Activated CD4-positive, alpha-beta memory T cell treated with anti-CD3 and anti-CD28 coated beads for 36 hours (primary cell): Measurements from ENCODE around the gene CENPF. TPM values are rescaled to one million over a fixed set of nuclear protein-coding genes. Genes with fewer than 3 reads are reported as not detected.

Experiments used
- CTCF ChIA-PET: fragments of 350-600 bp; sonication (Branson Sonifier 250); formaldehyde crosslinking; loops from one replicate; lab custom pipeline; 2021; ENCODE audit warnings: antibody characterized with exemption, inconsistent platforms; lab: Charles Lee
- POLR2A ChIA-PET: fragments of 350-600 bp; sonication (Branson Sonifier 250); formaldehyde crosslinking; loops from one replicate; lab custom pipeline; 2021; ENCODE audit warnings: antibody characterized with exemption; lab: Charles Lee
- DNase-seq: peaks from one replicate; pipeline ENCODE4 v3.0.0-alpha.2; 2020
- H3K27ac Mint-ChIP-seq: one replicate; pipeline ENCODE4 v1.8.0; 2021; ENCODE audit warnings: mixed read lengths
- H3K27me3 Mint-ChIP-seq: one replicate; pipeline ENCODE4 v1.8.0; 2021; ENCODE audit warnings: mixed read lengths
- H3K36me3 Mint-ChIP-seq: one replicate; pipeline ENCODE4 v1.8.0; 2021; ENCODE audit warnings: mixed read lengths
- H3K4me1 Mint-ChIP-seq: one replicate; pipeline ENCODE4 v1.8.0; 2021; ENCODE audit warnings: low read depth, mixed read lengths
- H3K4me3 Mint-ChIP-seq: one replicate; pipeline ENCODE4 v1.8.0; 2021; ENCODE audit warnings: mild to moderate bottlenecking, mixed read lengths
- H3K9me3 Mint-ChIP-seq: one replicate; pipeline ENCODE4 v1.8.0; 2021; ENCODE audit warnings: mixed read lengths
- intact Hi-C: fragments of 100-400 bp; cut with micrococcal nuclease; formaldehyde crosslinking; loops from one replicate; pipeline ENCODE4 v1.15.1; 2023
- total RNA-seq, 2 experiments: library from RNA; stranded (reverse); gene quantifications; one replicate each; pipeline ENCODE4 v1.2.3, GENCODE V29; 2021

The CENPF gene
- 10 to 100 TPM; 92.4 to 97.3 TPM for total RNA-seq

- no peaks in the 10 kb centered on the region for H3K36me3 Mint-ChIP-seq
- CTCF ChIA-PET = interaction anchor here (0.8 to 1.3 kb wide), 3 partner anchors 163 to 274 kb away, joined by 3 to 5 read pairs (median 3); no protein-coding TSS in a partner anchor
- POLR2A ChIA-PET = interaction anchor here (1.1 kb wide), 1 partner anchor 53 kb away, joined by 3 read pairs; no protein-coding TSS in a partner anchor
- peak within 1 kb of the TSS; percentile 76 for H3K27ac Mint-ChIP-seq
- H3K27me3 Mint-ChIP-seq = no peaks in the 10 kb centered on the region
- peak; percentile 97 for DNase-seq
- H3K4me1 Mint-ChIP-seq = peaks cover 14% of the 10 kb centered on the region
- H3K9me3 Mint-ChIP-seq = no peaks in the 10 kb centered on the region
- peak within 1 kb of the TSS; percentile 94 for H3K4me3 Mint-ChIP-seq
- intact Hi-C loops = loop anchor here (1.0 to 5.0 kb wide), 5 partner anchors 38 to 321 kb away; partner anchors contain the start of gene SMYD2
Observed at GRCh38 chr1:214602764-214603657, at the start of gene CENPF. Gene CENPF, plus strand, starts transcription at chr1:214603195. Its CDS starts 10,560 bp downstream, at chr1:214613755.

- no peak for DNase-seq
- Mint-ChIP-seq H3K4me1 (no peaks in the 10 kb centered on the region), H3K36me3 (no peaks in the 10 kb centered on the region), H3K9me3 (no peaks in the 10 kb centered on the region), H3K27me3 (peaks cover 30% of the 10 kb centered on the region), H3K4me3 (no peak overlapping the region), H3K27ac (no peak overlapping the region)
- ChIA-PET POLR2A (no interaction called here), CTCF (interaction anchor here (1.1 kb wide), 1 partner anchor 224 kb away, joined by 3 read pairs; no protein-coding TSS in a partner anchor)
- intact Hi-C loops = no loop called here
Observed at GRCh38 chr1:214557952-214558735, 44.9 kb upstream of the CENPF start.

GRCh38 chr1:214563881-214564280 is 39.1 kb upstream of the CENPF start:
- Mint-ChIP-seq H3K27me3 (peaks cover 24% of the 10 kb centered on the region), H3K36me3 (no peaks in the 10 kb centered on the region), H3K9me3 (no peaks in the 10 kb centered on the region), H3K4me1 (no peaks in the 10 kb centered on the region), H3K4me3 (no peak overlapping the region), H3K27ac (no peak overlapping the region)
- ChIA-PET CTCF (no interaction called here), POLR2A (no interaction called here)
- intact Hi-C loops = no loop called here
- no peak for DNase-seq

GRCh38 chr1:214565310-214565709 is 37.7 kb upstream of the CENPF start:
- H3K9me3 Mint-ChIP-seq = no peaks in the 10 kb centered on the region
- no peak overlapping the region for H3K27ac Mint-ChIP-seq
- peaks cover 20% of the 10 kb centered on the region for H3K27me3 Mint-ChIP-seq
- no peak for DNase-seq
- no peak overlapping the region for H3K4me3 Mint-ChIP-seq
- H3K36me3 Mint-ChIP-seq = no peaks in the 10 kb centered on the region
- ChIA-PET CTCF (interaction anchor here (0.6 kb wide), 1 partner anchor 270 kb away, joined by 3 read pairs; no protein-coding TSS in a partner anchor), POLR2A (no interaction called here)
- intact Hi-C loops = loop anchor here (5.0 kb wide), 1 partner anchor 128 kb away; no protein-coding TSS in a partner anchor
- no peaks in the 10 kb centered on the region for H3K4me1 Mint-ChIP-seq

GRCh38 chr1:214566158-214567104 is 36.6 kb upstream of the CENPF start:
- no peak overlapping the region for H3K27ac Mint-ChIP-seq
- no peaks in the 10 kb centered on the region for H3K9me3 Mint-ChIP-seq
- H3K27me3 Mint-ChIP-seq = peaks cover 19% of the 10 kb centered on the region
- intact Hi-C loops = loop anchor here (5.0 kb wide), 1 partner anchor 129 kb away; no protein-coding TSS in a partner anchor
- CTCF ChIA-PET = interaction anchor here (0.6 to 2.9 kb wide), 3 partner anchors 234 to 305 kb away, joined by 3 to 10 read pairs (median 3); no protein-coding TSS in a partner anchor
- no peak overlapping the region for H3K4me3 Mint-ChIP-seq
- H3K36me3 Mint-ChIP-seq = no peaks in the 10 kb centered on the region
- peak; percentile 43 for DNase-seq
- no peaks in the 10 kb centered on the region for H3K4me1 Mint-ChIP-seq
- POLR2A ChIA-PET = no interaction called here

- ChIA-PET CTCF (interaction anchor here (2.9 kb wide), 1 partner anchor 235 kb away, joined by 10 read pairs; no protein-coding TSS in a partner anchor), POLR2A (no interaction called here)
- Mint-ChIP-seq H3K4me1 (no peaks in the 10 kb centered on the region), H3K36me3 (no peaks in the 10 kb centered on the region), H3K27ac (no peak overlapping the region), H3K4me3 (no peak overlapping the region), H3K9me3 (no peaks in the 10 kb centered on the region), H3K27me3 (peaks cover 16% of the 10 kb centered on the region)
- intact Hi-C loops = loop anchor here (5.0 kb wide), 1 partner anchor 130 kb away; no protein-coding TSS in a partner anchor
- DNase-seq = no peak
Observed at GRCh38 chr1:214567481-214567980, 35.5 kb upstream of the CENPF start.

- Mint-ChIP-seq H3K4me1 (no peaks in the 10 kb centered on the region), H3K4me3 (no peak overlapping the region), H3K9me3 (no peaks in the 10 kb centered on the region), H3K27me3 (peaks cover 15% of the 10 kb centered on the region), H3K27ac (no peak overlapping the region), H3K36me3 (no peaks in the 10 kb centered on the region)
- no peak for DNase-seq
- POLR2A ChIA-PET = no interaction called here
- intact Hi-C loops = loop anchor here (5.0 kb wide), 1 partner anchor 131 kb away; no protein-coding TSS in a partner anchor
- CTCF ChIA-PET = interaction anchor here (2.9 kb wide), 1 partner anchor 236 kb away, joined by 10 read pairs; no protein-coding TSS in a partner anchor
Observed at GRCh38 chr1:214568328-214568727, 34.7 kb upstream of the CENPF start.

GRCh38 chr1:214569357-214570004 is 33.5 kb upstream of the CENPF start:
- Mint-ChIP-seq H3K36me3 (no peaks in the 10 kb centered on the region), H3K27ac (no peak overlapping the region), H3K4me3 (no peak overlapping the region), H3K9me3 (no peaks in the 10 kb centered on the region), H3K27me3 (peaks cover 15% of the 10 kb centered on the region), H3K4me1 (no peaks in the 10 kb centered on the region)
- intact Hi-C loops = loop anchor here (5.0 kb wide), 1 partner anchor 132 kb away; no protein-coding TSS in a partner anchor
- CTCF ChIA-PET = interaction anchor here (2.9 kb wide), 1 partner anchor 237 kb away, joined by 10 read pairs; no protein-coding TSS in a partner anchor
- no peak for DNase-seq
- POLR2A ChIA-PET = no interaction called here

- ChIA-PET CTCF (no interaction called here), POLR2A (no interaction called here)
- Mint-ChIP-seq H3K4me1 (no peaks in the 10 kb centered on the region), H3K27me3 (peaks cover 10% of the 10 kb centered on the region), H3K4me3 (no peak overlapping the region), H3K9me3 (no peaks in the 10 kb centered on the region), H3K36me3 (no peaks in the 10 kb centered on the region), H3K27ac (no peak overlapping the region)
- intact Hi-C loops = no loop called here
- no peak for DNase-seq
Observed at GRCh38 chr1:214570442-214570841, 32.6 kb upstream of the CENPF start.

- Mint-ChIP-seq H3K36me3 (peaks cover 6% of the 10 kb centered on the region), H3K9me3 (peaks cover 6% of the 10 kb centered on the region), H3K27me3 (peaks cover 10% of the 10 kb centered on the region), H3K4me1 (no peaks in the 10 kb centered on the region), H3K4me3 (no peak overlapping the region), H3K27ac (no peak overlapping the region)
- intact Hi-C loops = no loop called here
- ChIA-PET POLR2A (no interaction called here), CTCF (interaction anchor here (1.7 kb wide), 1 partner anchor 239 kb away, joined by 4 read pairs; no protein-coding TSS in a partner anchor)
- DNase-seq = no peak
Observed at GRCh38 chr1:214571281-214571680, 31.7 kb upstream of the CENPF start.
